Stimulated activated CD8-positive, alpha-beta memory T cell treated with anti-CD3 and anti-CD28 coated beads, Interleukin-4, amount 100 ng/mL, for 1 hour (primary cell): ENCODE measurements around the gene VWC2.

Experiments used
- DNase-seq, 2 donors: peaks; one replicate each; pipeline ENCODE4 v3.0.0-alpha.2; 2020; ENCODE audit warnings: low read depth in 2 of 2, low spot score in 1 of 2

VWC2 gene

DNA sequence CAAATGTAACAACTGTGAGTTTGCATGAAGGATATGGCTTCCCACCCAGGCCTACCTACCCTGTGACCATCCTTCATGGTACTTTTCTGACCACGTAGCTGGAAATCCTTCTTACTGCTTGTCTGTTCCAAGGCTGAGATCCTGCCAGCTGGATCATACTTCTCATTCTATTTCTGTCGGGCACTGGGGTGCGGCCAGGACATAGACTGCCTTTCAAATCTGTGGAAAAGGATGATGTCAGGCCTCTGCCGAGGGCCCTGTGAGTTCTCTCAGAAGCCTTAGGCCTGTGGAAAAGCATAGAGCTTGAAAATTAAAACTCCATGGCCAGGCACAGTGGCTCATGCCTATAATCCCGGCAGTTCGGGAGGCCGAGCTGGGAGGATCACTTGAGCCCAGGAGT is 10.0 kb downstream of the VWC2 start:
- no peak for DNase-seq

DNA sequence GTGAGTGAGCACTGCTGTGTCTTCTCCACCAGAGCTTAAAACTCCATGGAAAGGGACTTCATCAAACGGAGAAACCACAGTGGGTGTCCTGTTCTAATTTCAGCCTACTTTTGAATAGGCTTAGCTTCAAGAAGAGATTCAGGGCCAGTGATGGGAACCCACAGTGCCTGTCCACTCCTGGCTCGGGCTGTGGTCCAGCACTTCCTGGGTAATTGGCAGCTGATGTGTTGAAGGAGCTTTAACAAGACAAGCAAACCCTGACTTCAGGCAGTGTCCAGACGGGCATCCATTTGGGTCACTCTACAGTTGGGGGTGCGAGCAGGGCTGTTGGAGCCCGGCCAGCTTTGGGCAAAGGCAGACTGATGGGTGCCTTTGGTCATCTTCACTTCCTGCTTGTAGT is 14.5 kb downstream of the VWC2 start:
- no peak for DNase-seq

- no peak for DNase-seq
These were observed 15.1 kb downstream of the VWC2 start for GRCh38 chr7:49788455-49789059.

DNA sequence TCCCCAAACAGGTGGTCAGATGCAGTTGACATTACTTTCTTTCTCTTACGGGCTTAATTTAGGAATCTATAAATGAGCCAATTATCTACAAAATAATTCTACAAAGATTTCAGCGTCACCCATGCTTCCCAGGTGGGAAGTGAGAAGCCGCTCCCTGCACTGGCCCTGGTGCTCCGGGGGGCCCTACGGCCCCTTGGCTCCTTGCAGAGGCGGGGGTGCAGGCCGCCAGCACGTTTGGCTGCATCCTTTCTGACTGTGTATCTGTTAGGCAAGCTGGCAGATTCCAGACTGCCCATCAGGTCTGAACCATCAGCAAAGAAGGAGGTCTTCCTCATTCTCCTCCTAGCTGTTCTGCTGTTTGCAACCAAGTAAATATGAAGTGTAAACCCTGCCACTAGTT is 16.3 kb downstream of the VWC2 start:
- DNase-seq, result no peak

GRCh38 chr7:49790209-49790608 is 16.8 kb downstream of the VWC2 start:
- DNase-seq, result no peak

- no peak for DNase-seq
These were observed 17.8 kb downstream of the VWC2 start for GRCh38 chr7:49791088-49791741.

GRCh38 chr7:49797987-49798660 is 24.7 kb downstream of the VWC2 start:
- no peak for DNase-seq

GRCh38 chr7:49800031-49800430 is 26.6 kb downstream of the VWC2 start:
- no peak for DNase-seq

GRCh38 chr7:49802600-49802999 is 29.2 kb downstream of the VWC2 start:
- DNase-seq, result no peak

DNA sequence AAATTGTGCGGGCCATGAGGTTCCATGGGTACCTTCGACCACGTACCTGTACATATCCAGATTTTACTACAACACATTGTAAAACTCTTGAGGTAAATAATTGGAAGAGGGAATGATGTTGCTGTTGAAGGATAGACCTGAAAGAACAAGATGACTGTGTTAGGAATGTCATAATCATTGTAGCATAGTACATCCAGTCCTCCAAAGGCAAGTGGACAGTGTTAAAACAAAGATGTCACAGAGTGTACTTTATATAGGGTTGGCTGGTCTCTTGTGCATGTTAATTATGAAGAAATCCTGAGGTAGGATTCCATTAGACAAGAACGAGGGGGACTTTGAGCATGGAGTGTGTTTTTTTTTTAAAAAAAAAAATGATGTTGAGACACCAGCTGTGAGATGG is 30.4 kb downstream of the VWC2 start:
- DNase-seq, result no peak

- DNase-seq, result no peak
These were observed 32.1 kb downstream of the VWC2 start for GRCh38 chr7:49805371-49806007.

- DNase-seq, result no peak
These were observed 39.1 kb downstream of the VWC2 start for GRCh38 chr7:49812534-49812933.

- no peak for DNase-seq
These were observed 43.8 kb downstream of the VWC2 start for GRCh38 chr7:49817279-49817678.

- DNase-seq, result no peak
These were observed 47.7 kb downstream of the VWC2 start for GRCh38 chr7:49821181-49821580.

DNA sequence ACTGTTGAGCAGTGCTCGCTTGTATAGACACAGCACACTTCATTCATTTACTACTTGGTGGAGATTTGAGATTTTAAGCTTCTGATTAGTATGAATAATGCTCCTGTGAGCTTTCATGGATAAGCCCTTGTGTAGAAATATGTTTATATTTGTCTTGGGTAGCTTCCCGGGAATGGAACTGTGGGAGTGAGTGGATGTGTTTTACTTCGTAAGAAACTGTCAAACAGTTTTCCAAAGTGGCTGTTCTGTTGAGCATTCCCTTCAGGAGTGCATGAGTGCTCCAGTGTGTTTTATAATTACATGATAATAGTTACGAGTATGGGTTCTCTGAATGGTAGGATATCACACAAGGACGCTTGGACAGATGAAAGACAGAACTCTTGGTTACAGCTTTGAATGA is 49.4 kb downstream of the VWC2 start:
- DNase-seq, result no peak

- DNase-seq, result no peak
These were observed 50.1 kb downstream of the VWC2 start for GRCh38 chr7:49823566-49823965.

DNA sequence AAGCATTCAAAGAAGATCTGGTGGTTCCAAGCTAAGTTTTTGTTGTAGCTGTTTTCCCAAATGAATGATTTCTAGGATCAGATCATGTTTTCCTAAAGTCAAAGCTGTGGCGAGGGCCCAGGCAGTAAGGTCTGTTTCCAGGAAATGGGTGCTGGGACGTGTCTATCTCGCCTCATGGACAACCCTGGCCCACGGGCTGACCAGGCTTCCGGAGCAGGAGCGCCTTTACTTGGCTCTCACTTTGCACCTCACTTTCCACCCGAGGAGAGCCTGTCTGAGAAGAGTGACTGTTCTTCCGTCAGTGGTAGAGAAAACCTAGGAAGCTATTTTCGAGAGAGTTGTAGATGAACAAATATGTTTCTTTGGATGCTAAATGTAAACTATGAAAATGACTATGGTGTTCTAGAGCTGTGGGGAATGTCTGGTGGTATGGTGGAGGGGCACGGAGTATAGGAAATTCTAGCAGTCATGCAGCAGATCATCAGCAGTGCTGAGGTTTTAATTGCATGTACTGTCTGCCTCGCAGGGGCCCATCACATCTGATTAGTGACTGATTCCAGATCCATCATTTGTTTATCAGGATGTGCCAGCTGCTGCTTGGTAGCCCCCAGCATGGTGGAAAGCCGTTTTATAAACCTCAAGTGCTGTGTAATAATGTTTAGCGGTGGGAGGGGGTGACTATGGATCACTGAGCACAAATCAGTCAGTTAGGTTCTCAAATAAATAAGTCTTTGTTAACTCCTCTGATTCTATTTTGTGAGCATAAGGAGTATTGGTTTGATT is 66.6 kb downstream of the VWC2 start:
- DNase-seq, result no peak

DNA sequence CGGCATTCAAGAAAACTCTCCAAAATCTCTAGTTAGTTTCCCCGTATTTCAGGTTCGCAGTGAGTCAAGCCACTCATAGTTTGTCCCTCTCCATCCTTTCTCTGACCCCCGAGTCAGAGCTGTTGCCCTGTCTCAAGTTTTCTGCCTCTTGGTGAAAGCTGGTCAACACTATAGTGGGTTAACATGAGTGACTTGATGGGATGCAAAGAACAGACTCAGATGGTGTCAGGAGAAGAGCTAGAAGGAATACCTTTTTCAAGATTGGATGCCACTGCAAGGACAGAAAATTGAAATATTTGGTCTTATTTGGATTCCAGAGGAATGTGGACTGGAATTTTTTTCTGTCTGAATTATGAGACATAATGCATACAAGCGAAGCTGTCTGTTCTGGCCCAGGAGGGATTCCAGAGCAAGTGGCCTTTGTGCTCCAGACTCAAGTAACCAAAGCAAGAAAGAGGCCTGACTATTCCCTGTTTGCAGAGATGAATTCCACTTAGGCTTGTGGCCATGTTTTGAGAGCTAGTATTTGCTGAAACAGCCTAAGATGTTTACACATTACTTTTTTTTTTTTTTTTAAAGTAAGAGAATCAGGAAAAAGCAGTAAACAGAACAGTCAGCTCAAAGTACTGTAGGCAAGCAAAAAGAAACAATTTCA is 67.4 kb downstream of the VWC2 start:
- DNase-seq, result no peak

DNA sequence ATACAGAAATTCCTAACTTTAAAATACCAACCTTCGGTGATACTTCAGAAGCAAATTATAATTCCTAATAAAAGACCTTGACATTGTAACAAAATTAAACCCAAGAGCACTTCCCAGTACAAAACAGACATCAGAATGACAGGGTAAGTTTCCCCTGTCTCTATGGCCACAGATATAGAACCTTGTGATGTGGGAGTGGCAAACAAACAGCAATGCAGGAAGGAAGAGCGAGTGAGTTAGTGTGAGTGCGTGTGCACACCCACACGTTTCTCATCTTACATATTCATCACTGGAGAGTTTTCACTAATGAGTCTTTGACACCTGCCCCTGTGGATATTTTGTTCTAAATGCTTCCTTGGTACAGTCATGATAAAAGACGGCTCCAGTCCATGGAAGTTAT is 72.2 kb downstream of the VWC2 start:
- no peak for DNase-seq

GRCh38 chr7:49848211-49848841 is 74.9 kb downstream of the VWC2 start:
- no peak for DNase-seq
